Measurements from ENCODE around the gene CD6. TPM values are rescaled to one million over a fixed set of nuclear protein-coding genes. Genes with fewer than 3 reads are reported as not detected.

CD6 gene
- total RNA-seq, 3 donors from 2014 or later = 2.3 to 4.3 (median 2.8) TPM

DNA sequence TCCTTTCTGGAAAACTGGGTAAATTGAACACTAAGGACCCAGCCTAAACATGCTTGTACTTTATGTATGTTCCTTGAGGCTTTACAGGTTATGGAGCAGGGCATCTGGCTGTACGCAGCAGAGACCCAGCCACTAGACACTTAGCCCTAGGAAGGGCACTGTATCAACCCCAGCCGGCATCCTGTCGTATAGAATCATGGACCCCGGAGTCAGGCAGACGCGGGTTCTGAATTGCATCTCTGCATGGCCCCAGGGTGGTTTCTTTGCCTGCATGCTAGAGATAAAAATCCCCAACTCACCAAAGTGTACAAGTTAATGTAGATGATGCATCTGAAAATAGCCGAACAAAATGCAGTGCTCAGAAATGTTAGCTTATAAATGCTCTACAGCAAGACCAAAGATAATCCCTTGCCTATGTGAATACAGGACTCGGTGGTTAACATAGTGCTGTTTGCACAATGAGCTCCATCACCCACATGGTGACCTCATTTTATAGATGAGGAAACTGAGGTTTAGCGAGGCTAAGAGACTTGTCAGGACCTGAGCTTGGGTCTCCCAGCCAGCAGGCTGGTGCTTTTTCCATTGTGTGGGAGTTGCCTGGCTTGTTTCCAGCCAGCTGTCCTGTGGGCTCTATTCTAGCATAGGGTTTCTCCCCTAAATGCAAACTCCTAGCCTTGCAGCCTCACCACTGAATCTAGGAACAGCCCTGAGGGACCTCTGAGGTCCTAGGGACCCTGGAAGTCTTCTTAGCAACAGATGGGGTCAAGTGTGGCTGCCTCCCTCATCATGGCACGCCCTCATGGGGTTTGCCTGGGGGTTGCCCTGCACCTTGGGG is 7.3 kb downstream of the CD6 start:
- ATAC-seq = peak; percentile 36
- no peaks in the 10 kb centered on the region for H3K36me3 ChIP-seq (ENCODE audit: low read depth)
- no peaks in the 10 kb centered on the region for H3K9me3 ChIP-seq
- no peak overlapping the region for H3K4me3 ChIP-seq
- no peaks in the 10 kb centered on the region for H3K4me1 ChIP-seq (ENCODE audit: low read depth)
- no peak for TF ChIP-seq CTCF (IDR thresholded peaks at IDR 0.05)
- intact Hi-C loops (cut with DNase I, micrococcal nuclease) = no loop called here
- DNase-seq = no peak

DNA sequence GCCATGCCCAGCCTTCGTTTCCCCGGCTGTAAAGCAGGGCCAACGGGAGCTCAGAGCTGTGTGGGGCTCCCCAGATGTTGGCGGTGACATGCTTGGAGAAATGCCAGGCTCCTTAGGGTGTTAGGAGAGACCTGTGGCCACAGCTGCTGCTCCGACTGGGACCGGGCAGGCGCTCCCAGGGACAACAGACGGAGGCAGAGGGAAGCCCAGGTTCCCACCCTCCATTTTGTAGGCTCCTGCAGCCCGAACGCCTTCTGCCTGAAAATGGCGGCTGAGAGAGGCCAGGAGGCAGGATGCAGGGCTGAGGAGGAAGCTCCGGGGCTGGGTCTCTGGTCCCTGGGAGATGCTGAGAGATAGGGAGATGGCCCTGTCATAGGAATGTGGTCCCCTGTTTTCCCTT is 10.0 kb downstream of the CD6 start:
- ATAC-seq (no peak), DNase-seq (peak in 1 of 3 donors; percentile 48)
- TF ChIP-seq CTCF (IDR thresholded peaks at IDR 0.05) = no peak
- H3K36me3 ChIP-seq (ENCODE audit: low read depth) = no peaks in the 10 kb centered on the region
- H3K4me3 ChIP-seq = no peak overlapping the region
- H3K4me1 ChIP-seq (ENCODE audit: low read depth) = no peaks in the 10 kb centered on the region
- intact Hi-C loops (cut with DNase I, micrococcal nuclease) = no loop called here
- no peaks in the 10 kb centered on the region for H3K9me3 ChIP-seq

DNA sequence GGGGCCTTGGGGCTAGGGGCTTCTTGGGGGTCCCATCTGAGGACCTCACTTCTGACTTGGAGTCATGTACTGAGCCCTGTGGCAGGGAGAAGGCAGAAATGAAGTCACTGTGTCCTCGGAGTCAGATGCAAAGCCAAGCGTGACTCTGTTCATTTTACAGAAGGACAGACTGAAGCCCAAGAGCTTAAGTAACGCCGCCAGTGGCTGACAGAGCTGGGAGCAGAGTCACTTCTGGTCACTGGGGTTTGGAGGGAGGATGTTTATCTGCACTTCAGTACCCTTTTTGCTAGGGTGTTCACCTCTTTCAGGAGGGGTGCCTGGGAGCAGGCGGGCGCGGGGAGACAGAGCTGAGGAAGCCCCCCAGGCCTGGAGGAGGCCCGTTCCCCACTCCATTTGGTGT is 10.7 kb downstream of the CD6 start:
- TF ChIP-seq CTCF (IDR thresholded peaks at IDR 0.05) = no peak

DNA sequence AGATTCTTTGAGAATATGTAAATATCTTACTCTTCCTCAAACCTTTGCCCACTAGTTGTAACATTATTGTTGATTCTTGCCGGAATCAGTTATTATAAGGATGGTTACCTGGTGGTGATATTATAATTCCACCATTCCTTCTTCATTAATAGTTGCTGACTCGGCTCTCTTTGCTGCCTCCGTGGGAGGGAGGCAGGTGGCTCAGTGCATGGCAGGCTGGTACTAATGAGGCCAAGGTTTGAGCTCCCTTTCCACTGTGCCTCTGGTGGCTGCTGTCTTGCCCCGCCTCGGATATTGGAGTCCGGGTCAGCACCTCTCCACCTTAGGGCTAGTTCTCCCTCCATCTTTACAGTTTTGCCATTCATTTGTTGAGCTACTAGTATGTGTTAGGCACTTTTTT is 12.7 kb downstream of the CD6 start:
- Histone ChIP-seq H3K36me3 (ENCODE audit: low read depth) (no peaks in the 10 kb centered on the region), H3K4me1 (ENCODE audit: low read depth) (no peaks in the 10 kb centered on the region), H3K4me3 (no peak overlapping the region), H3K9me3 (no peaks in the 10 kb centered on the region)
- intact Hi-C loops (cut with DNase I, micrococcal nuclease) = no loop called here
- DNase-seq (no peak), ATAC-seq (no peak)
- no peak for TF ChIP-seq CTCF (IDR thresholded peaks at IDR 0.05)

More for the DNA sequence above, 10.7 kb downstream of the CD6 start:
- Histone ChIP-seq H3K4me1 (ENCODE audit: low read depth) (no peaks in the 10 kb centered on the region), H3K9me3 (no peaks in the 10 kb centered on the region), H3K36me3 (ENCODE audit: low read depth) (no peaks in the 10 kb centered on the region), H3K4me3 (no peak overlapping the region)
- intact Hi-C loops (cut with DNase I, micrococcal nuclease) = no loop called here
- ATAC-seq (peak; percentile 13), DNase-seq (peak in 1 of 3 donors; percentile 44)

- intact Hi-C loops (cut with DNase I, micrococcal nuclease) = no loop called here
- ATAC-seq (no peak), DNase-seq (no peak)
- Histone ChIP-seq H3K4me1 (ENCODE audit: low read depth) (no peaks in the 10 kb centered on the region), H3K36me3 (ENCODE audit: low read depth) (no peaks in the 10 kb centered on the region), H3K4me3 (no peak overlapping the region), H3K9me3 (no peaks in the 10 kb centered on the region)
- no peak for TF ChIP-seq CTCF (IDR thresholded peaks at IDR 0.05)
Measured at GRCh38 chr11:60984636-60985035, 13.2 kb downstream of the CD6 start.
